ENCODE measurements around the gene EPB41L2.
"Not testable (repeated sequence)": the region's sequence is repeated elsewhere in the genome, so short reads cannot be mapped to it uniquely, and the experiment has no call there.

EPB41L2 gene

DNA sequence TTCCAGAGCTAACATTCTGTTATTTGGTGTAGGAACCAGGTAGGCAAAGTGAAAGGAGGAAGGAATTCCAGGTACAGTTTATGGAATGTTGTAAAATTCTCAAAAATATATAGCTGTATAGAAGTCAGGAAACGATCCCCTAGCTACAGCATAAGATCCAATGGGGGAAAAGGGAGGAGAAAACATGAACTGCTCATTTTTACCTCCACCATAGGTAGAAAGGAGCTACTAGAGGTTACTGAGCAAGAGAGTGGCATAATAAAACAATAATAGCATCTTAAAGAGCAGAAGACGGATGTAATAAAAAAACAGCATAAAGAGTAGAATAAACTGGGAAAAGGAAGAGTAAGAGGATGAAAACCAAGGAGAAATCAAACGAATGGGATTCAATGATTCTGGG is 26.9 kb downstream of the EPB41L2 start:
- DNase-seq (ENCODE audit: low read depth in 2 of 2) = no peak

DNA sequence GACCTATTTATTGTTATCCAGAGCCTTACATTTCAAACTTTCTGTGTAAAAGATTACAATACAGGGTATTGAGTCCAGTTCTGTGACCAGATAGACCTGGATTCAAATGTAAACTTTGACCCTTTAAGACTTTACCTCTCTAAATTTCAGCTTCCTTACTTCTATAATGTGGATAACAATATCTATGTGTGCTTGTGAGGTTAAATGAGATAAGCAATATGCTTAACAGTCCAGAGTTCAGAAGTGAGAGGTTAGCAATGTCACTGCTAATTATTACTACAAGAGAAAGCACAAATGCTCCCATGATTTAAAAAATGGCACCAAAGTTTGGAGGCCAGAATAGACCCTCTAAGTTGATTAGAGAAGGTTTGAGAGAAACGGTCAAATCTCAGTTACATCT is 27.5 kb downstream of the EPB41L2 start:
- DNase-seq (ENCODE audit: low read depth in 2 of 2) = no peak

- no peak for DNase-seq (ENCODE audit: low read depth in 2 of 2)
These were observed 29.4 kb downstream of the EPB41L2 start for GRCh38 chr6:131033631-131034030.

- DNase-seq (ENCODE audit: low read depth in 2 of 2) = no peak
These were observed 33.3 kb downstream of the EPB41L2 start for GRCh38 chr6:131029626-131030297.

DNA sequence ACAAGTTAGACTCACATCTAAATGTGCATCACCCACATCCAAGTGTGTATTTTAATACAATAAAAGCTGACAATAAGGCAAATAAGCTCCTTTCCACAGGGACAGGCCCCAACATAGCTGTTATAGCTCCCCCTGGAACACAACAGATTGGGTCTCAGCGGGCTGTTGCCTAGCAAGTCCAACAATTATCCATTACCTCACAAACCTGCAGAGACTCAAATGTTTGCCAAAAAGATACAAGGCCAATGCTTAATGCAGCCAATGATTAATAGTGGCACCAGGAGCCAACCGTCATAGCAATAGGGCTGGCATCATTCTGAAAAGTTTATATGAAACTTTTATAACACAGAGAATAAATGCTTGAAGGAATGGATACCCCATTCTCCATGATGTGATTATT is 35.7 kb downstream of the EPB41L2 start:
- DNase-seq (ENCODE audit: low read depth in 2 of 2) = no peak

DNA sequence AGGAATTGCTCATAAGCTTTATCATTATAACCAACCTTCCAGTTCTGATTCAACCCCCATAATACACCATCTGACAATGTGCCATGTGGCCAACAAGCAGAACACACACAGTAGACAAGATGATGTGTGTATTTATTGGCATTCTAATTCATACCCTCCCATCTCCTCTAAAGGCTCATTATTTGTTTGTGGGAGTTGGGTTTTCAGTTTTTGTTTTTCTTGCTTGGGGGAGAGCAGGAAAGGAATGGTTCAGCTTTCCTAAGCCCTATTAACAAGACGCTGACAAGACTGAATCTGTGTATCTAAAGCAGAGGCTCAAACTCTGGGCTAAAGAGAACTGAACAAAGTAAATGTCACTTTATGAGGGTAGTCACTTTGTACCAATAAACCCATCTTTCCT is 36.8 kb downstream of the EPB41L2 start:
- no peak for DNase-seq (ENCODE audit: low read depth in 2 of 2)

- DNase-seq (ENCODE audit: low read depth in 2 of 2) = no peak
These were observed 38.5 kb downstream of the EPB41L2 start for GRCh38 chr6:131024565-131024964.

DNA sequence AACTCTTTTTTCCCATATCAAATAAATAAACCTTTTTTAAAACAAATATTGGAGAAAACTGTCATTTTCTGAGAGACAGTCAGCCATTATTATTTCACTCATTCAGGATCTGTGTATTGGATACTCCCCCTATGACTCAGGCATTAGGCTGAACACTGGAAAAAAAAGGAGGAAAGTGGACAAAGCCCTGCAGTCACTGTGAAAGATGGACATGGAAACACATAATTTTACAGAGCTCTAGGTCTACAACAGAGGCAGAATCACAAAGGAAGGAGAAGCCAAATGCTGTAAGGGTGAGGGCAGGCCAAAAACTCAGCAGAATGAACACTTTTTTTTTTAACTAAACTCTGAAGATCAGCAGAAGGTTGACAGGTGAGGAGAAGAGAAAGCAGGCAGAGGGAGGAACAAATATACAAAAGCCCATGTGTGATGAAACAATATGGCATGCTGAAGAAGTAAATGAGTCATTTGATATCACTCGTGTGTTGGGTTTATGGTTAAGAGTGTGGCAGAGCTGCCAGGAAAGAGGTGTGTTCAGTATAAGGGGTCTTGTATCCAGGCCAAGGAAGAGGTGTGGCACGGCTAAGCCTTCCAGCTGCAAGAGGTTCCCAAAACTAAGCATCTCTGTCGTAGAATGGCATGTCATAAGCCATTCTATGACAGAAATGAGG is 39.1 kb downstream of the EPB41L2 start:
- no peak for DNase-seq (ENCODE audit: low read depth in 2 of 2)

- no peak for DNase-seq (ENCODE audit: low read depth in 2 of 2)
These were observed 40.4 kb downstream of the EPB41L2 start for GRCh38 chr6:131022691-131023090.

DNA sequence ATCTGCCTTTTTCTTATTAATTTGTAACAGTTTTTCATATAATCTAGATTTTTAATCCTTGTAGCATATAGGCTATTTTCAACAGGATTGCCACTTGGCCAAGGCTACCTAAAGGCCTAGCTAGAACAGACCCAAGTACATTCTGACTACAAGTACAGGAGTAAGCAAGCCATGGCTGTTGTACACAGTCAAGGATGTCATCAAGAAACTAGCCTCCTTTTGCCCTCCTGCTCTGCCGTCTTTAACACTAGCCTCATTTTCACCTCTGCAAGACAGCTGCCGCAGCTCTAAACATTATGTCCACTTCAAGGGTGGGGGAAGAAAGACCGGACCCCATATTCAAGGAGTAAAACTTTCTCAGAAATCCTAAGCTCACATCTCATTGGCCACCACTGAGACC is 45.1 kb downstream of the EPB41L2 start:
- no peak for DNase-seq (ENCODE audit: low read depth in 2 of 2)

DNA sequence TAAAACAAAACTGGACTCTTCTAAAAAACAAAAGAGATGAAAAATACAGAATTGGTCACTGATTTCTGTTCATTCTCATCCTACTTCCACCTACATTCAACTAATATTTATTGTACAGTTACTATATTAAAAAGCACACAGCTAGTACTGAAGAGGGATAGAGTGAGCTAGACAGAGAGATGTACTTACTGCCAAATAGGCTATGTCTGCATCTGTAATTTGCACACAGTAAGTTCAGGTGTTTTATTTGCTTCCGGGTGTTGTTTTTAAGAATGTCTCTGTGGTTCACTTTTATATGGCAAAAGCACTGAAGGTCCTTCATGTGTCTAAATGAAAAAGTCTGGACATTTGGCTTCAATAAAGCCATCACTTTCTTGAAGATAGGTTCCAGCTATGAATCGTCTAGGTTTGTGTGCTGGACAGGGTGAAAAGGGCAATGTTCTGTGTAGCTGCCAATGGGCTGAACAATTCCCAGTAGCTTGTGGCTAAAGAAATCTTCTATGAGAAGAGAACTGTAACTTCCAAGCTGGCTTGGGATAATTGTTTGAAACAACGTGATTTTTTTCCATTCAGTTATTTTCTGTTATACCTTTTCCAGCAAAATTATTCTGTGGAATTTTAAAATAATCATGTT is 47.3 kb downstream of the EPB41L2 start:
- no peak for DNase-seq (ENCODE audit: low read depth in 2 of 2)

DNA sequence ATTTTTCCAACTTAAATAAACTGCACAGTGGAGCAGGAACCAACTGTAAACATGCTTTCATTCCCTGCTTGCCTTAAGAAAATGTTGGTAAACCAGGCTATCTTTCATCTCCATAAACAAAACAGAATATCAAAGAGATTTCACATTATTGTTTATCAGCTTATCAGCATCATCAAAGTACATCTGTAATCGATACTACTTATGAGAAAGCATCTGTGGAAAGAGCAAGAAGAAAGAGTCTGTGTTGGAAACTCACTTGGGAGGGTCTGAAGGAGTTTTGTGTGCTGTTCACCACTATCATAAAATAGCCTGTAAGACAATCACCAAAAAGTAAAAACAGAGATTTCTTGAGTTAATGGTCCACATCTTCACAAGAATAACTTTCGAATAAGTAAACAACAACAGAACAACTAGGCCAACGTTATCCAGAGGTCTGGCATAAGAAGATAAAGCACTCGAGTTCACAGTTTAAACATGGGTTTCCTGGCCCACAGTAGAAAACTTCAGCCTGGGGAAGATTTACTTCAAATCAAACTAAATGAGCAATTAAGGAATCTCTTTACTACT is 47.9 kb downstream of the EPB41L2 start:
- no peak for DNase-seq (ENCODE audit: low read depth in 2 of 2)

GRCh38 chr6:131014080-131014776 is 48.8 kb downstream of the EPB41L2 start:
- DNase-seq (ENCODE audit: low read depth in 2 of 2) = no peak

DNA sequence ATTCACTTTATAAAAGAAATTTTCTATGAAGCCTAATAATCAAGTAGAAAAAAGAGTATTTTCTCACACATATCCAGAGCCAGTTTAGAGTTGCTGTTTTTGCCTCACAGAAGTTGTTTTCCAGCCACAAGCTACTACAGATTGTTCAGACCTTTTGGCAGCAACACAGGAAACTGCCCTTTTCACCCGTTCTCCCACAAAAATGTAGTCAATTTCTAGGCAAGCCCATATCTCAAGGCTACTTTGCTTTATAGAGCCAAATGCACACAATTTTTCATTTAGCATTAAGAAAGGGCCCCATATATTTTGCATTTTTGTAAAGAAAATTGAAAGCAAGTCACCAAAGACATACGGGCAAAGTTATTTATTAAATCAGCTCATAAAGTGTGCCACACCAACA is 49.5 kb downstream of the EPB41L2 start:
- no peak for DNase-seq (ENCODE audit: low read depth in 2 of 2)

DNA sequence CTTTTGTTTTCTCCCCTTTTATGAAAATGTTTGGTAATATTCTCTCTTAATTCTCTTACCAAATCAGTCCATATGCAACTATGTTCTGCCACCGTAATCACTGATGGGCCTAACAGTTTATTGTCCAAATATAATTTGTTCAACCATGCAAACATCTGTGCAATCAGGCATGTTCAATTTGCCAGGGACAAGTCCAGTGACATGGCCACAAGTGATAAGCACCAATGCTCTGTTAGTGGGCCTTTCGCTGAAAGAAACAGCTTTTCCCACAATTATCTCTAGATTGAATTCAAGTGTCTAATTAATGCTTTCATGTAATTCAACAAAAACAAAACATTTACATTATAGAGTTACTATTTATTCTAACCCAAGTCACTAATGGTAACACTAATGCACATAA is 53.3 kb downstream of the EPB41L2 start:
- no peak for DNase-seq (ENCODE audit: low read depth in 2 of 2)

GRCh38 chr6:131008965-131009364 is 54.1 kb downstream of the EPB41L2 start:
- not testable (repeated sequence) for DNase-seq (ENCODE audit: low read depth in 2 of 2)

DNA sequence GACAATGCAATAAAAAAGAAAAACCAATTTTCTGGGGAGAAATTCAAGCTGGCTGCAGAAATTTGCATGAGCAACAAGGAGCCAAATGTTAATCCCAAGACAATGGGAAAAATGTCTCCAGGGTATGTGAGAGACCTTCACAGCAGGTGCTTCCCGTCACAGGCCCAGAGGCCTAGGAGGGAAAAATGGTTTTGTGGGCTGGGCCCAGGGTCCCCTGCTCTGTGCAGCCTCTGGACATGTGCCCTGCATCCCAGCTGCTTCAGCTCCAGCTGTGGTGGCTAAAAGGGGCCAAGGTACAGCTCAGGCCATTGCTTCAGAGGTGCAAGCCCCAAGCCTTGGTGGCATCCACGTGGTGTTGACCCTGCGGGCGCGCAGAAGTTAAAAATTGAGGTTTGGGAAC is 55.1 kb downstream of the EPB41L2 start:
- DNase-seq (ENCODE audit: low read depth in 2 of 2) = not testable (repeated sequence)

GRCh38 chr6:131007286-131007685 is 55.8 kb downstream of the EPB41L2 start:
- no peak for DNase-seq (ENCODE audit: low read depth in 2 of 2)

DNA sequence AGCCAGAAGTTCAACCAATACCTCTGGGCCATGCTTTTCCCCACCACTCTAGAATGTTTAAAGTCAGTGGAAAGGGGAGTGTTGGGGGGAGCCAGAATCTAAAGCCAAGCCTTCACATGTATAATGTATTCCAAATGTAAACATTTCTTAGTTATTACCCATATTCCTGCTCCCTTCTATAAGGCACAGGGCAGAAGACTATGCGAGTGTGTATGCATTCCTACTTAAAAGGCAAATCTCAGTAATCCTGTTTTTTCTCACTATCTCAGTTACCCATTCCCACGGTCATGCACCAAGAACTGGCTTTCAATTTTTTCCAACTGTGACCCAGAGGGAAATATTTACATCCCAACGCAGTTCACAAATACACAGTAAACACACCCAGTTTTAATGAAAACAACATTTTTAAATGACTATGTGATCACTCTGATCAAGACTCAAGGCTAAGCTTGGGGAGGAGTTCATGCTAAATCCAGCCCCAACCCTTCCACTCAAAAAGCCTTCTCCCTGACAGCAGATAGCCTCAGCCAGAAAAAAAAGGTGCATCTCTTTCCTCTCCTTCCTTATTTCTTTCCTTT is 57.5 kb downstream of the EPB41L2 start:
- no peak for DNase-seq (ENCODE audit: low read depth in 2 of 2)

DNA sequence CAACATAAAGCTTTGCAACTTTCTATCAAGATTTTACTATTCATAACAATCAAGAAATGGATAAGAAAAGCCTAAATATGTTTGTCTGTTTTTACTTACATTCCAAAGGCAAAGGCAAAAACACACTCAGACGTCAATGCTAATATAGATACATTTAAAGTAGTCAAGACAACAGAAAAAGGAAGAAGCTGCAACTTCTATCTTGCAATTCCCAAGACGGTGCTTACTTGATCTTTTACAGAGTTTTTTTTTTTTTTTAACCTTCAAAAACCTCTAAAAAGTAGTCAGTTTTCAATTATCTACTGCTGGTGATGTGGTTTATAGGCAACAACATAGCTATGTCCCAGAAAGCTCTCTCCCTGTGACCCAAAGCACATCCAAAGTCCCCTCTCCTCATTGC is 58.1 kb downstream of the EPB41L2 start:
- no peak for DNase-seq (ENCODE audit: low read depth in 2 of 2)

DNA sequence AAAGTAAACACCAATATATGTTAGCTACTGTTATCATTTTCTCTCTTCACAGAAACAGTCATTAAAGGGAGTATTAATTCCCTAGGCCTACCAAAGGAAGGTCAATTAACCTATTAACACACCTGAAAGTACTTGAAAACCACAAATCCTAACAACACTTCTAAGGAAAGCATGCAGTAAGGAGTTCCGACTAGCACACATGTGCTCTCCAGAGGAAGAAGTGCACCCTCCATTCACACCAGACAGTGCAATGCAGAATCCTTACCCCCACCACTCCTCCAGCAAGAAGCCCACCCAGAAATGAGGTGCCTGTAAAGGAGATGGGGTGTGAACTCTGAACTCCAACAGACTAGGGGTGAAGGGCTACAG is 58.7 kb downstream of the EPB41L2 start:
- no peak for DNase-seq (ENCODE audit: low read depth in 2 of 2)
